Right ventricle myocardium superior (tissue), 1 donor: ENCODE data around the gene AURKA. TPM values are rescaled to one million over a fixed set of nuclear protein-coding genes. Genes with fewer than 3 reads are reported as not detected.

Source experiments
- ATAC-seq: fragments of 200-7000 bp; cut with Tn5 transposase; one replicate; pipeline ENCODE4 v1.9.1; 2020; ENCODE audit warnings: mild to moderate bottlenecking; ENCODE audit not compliant: poor library complexity
- DNase-seq: peaks from one replicate; pipeline ENCODE4 v3.0.0-alpha.2; 2020
- intact Hi-C: fragments of 100-400 bp; cut with DNase I; formaldehyde crosslinking; loops from one replicate; pipeline ENCODE4 v1.11.2; 2022
- long read RNA-seq: library from polyadenylated mRNA; unstranded; transcript quantifications from one replicate; pipeline ENCODE4 v2.0.0, GENCODE V29; 2021
- total RNA-seq: library from RNA; stranded (reverse); fragmentation: NEBNext Ultra II Directional; extraction: Animal tissue kit (Norgen Biotek cat#: 25700); gene quantifications from one replicate; pipeline ENCODE4 v1.2.1, GENCODE V29; 2021
- donor health status: DM: no; HTN: yes; CAD: no; lungs with severe emphysema.

AURKA gene
- 6.0 TPM for total RNA-seq
- long read RNA-seq, partial matches to known transcripts = 1 of 12 reads
- long read RNA-seq, other reads (novel, unspliced or antisense) = 3 of 12 reads

GRCh38 chr20:56392132-56392880 lies at the start of gene AURKA, which contains the start of gene CSTF1:
Gene AURKA (minus strand): TSS chr20:56392215. CDS start chr20:56388197, 4,018 bp downstream.
Gene CSTF1 (plus strand): TSS chr20:56392645. CDS start chr20:56395553, 2,908 bp downstream.
- peak; percentile 99 for ATAC-seq
- intact Hi-C loops = loop anchor here (1.0 kb wide), 1 partner anchor 76 kb away; the partner anchor contains the start of gene RTF2
- DNase-seq = peak; percentile 100

- DNase-seq (no peak), ATAC-seq (no peak)
- intact Hi-C loops = no loop called here
These were observed 48.5 kb upstream of the AURKA start for GRCh38 chr20:56440346-56441007.

- ATAC-seq (peak; percentile 86), DNase-seq (peak; percentile 80)
- intact Hi-C loops = no loop called here
These were observed 47.8 kb upstream of the AURKA start for GRCh38 chr20:56439771-56440291.

GRCh38 chr20:56438284-56438683 lies 46.3 kb upstream of the AURKA start:
- intact Hi-C loops = no loop called here
- ATAC-seq (no peak), DNase-seq (no peak)

GRCh38 chr20:56437196-56437960 lies 45.4 kb upstream of the AURKA start:
- ATAC-seq (no peak), DNase-seq (no peak)
- intact Hi-C loops = no loop called here

GRCh38 chr20:56433880-56434255 lies 41.9 kb upstream of the AURKA start:
- intact Hi-C loops = no loop called here
- DNase-seq (no peak), ATAC-seq (no peak)

- ATAC-seq (no peak), DNase-seq (no peak)
- intact Hi-C loops = no loop called here
These were observed 41.3 kb upstream of the AURKA start for GRCh38 chr20:56433221-56433879.

- intact Hi-C loops = no loop called here
- ATAC-seq (no peak), DNase-seq (no peak)
These were observed 39.5 kb upstream of the AURKA start for GRCh38 chr20:56431471-56431870.

GRCh38 chr20:56430957-56431356 lies 38.9 kb upstream of the AURKA start:
- no peak for DNase-seq
- ATAC-seq = no peak
- intact Hi-C loops = no loop called here

GRCh38 chr20:56430461-56430860 lies 38.4 kb upstream of the AURKA start:
- intact Hi-C loops = no loop called here
- no peak for ATAC-seq
- no peak for DNase-seq

GRCh38 chr20:56429941-56430340 lies 37.9 kb upstream of the AURKA start:
- ATAC-seq = no peak
- no peak for DNase-seq
- intact Hi-C loops = no loop called here

GRCh38 chr20:56429502-56429901 lies 37.5 kb upstream of the AURKA start:
- DNase-seq (no peak), ATAC-seq (no peak)
- intact Hi-C loops = no loop called here

GRCh38 chr20:56428881-56429280 lies 36.9 kb upstream of the AURKA start:
- intact Hi-C loops = no loop called here
- no peak for ATAC-seq
- no peak for DNase-seq

GRCh38 chr20:56428410-56428809 lies 36.4 kb upstream of the AURKA start:
- no peak for ATAC-seq
- intact Hi-C loops = no loop called here
- no peak for DNase-seq

- intact Hi-C loops = no loop called here
- ATAC-seq = no peak
- no peak for DNase-seq
These were observed 35.8 kb upstream of the AURKA start for GRCh38 chr20:56427797-56428196.

- intact Hi-C loops = no loop called here
- DNase-seq (no peak), ATAC-seq (no peak)
These were observed 34.9 kb upstream of the AURKA start for GRCh38 chr20:56426926-56427325.

GRCh38 chr20:56426026-56426425 lies 34.0 kb upstream of the AURKA start:
- intact Hi-C loops = no loop called here
- ATAC-seq (no peak), DNase-seq (no peak)

GRCh38 chr20:56424931-56425330 lies 32.9 kb upstream of the AURKA start:
- intact Hi-C loops = no loop called here
- ATAC-seq (no peak), DNase-seq (no peak)

- DNase-seq (no peak), ATAC-seq (no peak)
- intact Hi-C loops = no loop called here
These were observed 31.9 kb upstream of the AURKA start for GRCh38 chr20:56423886-56424285.
